RWPE2 (cell line): ENCODE data around the gene VGLL4.

Experiments
- ATAC-seq: fragments of 200-7000 bp; cut with Tn5 transposase; 3 replicates; pipeline ENCODE4 v1.9.1; 2021; ENCODE audit warnings: low read depth
- DNase-seq: peaks from one replicate; pipeline ENCODE4 v3.0.0-alpha.2; 2020; ENCODE audit warnings: low spot score
- H3K27ac ChIP-seq: fragments of 450-650 bp; 2 replicates; pipeline ENCODE4 v1.5.1; 2017; ENCODE audit warnings: mild to moderate bottlenecking; ENCODE audit not compliant: poor library complexity, severe bottlenecking
- H3K27me3 ChIP-seq: fragments of 250-450 bp; sonication (Bioruptor Pico); 2 replicates; pipeline ENCODE4 v1.5.1; 2021; ENCODE audit warnings: mild to moderate bottlenecking, moderate library complexity; ENCODE audit not compliant: insufficient read depth, poor library complexity, severe bottlenecking
- H3K36me3 ChIP-seq: fragments of 250-450 bp; sonication (Bioruptor Pico); 2 replicates; pipeline ENCODE4 v1.5.1; 2020; ENCODE audit warnings: low read depth, mild to moderate bottlenecking, moderate library complexity
- H3K4me1 ChIP-seq: fragments of 250-450 bp; sonication (Bioruptor Pico); 2 replicates; pipeline ENCODE4 v1.5.1; 2021; ENCODE audit warnings: mild to moderate bottlenecking, moderate library complexity; ENCODE audit not compliant: insufficient read depth, poor library complexity, severe bottlenecking
- H3K4me3 ChIP-seq: fragments of 250-450 bp; sonication (Bioruptor Pico); 2 replicates; pipeline ENCODE4 v1.5.1; 2021; ENCODE audit warnings: mild to moderate bottlenecking, moderate library complexity; ENCODE audit not compliant: severe bottlenecking
- H3K9me3 ChIP-seq: fragments of 250-450 bp; sonication (Bioruptor Pico); 2 replicates; pipeline ENCODE4 v1.5.1; 2021; ENCODE audit warnings: mild to moderate bottlenecking, moderate library complexity; ENCODE audit not compliant: severe bottlenecking
- TF ChIP-seq, protein P1 (sequence below): fragments of 450-650 bp; IDR thresholded peaks from one replicate; pipeline ENCODE4 v1.5.1; 2017; ENCODE audit warnings: mild to moderate bottlenecking, moderate library complexity; ENCODE audit not compliant: poor library complexity, severe bottlenecking

VGLL4 gene

DNA sequence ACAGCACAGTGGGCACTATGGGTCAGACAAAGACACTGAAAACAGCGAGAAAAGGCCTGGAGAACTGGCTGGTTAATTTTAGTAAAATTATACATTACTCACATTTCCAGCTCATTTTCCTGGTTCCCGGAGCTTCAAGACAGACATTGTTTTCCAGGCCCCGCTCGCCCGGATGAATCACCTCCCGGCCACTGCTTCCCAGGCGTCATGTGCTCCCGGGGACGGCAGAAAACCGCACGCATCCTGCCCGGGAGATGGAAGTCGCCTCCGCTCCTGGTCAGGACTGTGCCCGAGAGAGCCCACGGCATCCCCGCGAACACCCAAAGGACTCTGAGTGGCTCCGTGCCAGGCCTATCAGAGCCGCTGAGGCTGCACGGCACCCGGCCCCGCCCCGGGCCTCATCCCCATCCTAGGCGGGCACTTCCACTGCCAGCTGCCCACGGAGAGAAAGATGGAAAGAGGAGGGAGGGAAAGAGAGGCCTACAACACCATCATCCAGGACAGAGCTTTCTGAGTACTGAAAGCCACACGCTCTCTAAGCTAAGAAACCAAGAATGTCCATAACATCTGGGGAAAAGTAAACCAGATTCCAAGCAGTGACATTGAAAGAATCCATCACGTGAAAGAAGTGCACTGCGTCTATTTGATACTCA is 75.1 kb downstream of the VGLL4 start:
- TF ChIP-seq, protein P1, sequence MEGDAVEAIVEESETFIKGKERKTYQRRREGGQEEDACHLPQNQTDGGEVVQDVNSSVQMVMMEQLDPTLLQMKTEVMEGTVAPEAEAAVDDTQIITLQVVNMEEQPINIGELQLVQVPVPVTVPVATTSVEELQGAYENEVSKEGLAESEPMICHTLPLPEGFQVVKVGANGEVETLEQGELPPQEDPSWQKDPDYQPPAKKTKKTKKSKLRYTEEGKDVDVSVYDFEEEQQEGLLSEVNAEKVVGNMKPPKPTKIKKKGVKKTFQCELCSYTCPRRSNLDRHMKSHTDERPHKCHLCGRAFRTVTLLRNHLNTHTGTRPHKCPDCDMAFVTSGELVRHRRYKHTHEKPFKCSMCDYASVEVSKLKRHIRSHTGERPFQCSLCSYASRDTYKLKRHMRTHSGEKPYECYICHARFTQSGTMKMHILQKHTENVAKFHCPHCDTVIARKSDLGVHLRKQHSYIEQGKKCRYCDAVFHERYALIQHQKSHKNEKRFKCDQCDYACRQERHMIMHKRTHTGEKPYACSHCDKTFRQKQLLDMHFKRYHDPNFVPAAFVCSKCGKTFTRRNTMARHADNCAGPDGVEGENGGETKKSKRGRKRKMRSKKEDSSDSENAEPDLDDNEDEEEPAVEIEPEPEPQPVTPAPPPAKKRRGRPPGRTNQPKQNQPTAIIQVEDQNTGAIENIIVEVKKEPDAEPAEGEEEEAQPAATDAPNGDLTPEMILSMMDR = peak; percentile 11
- no peaks in the 10 kb centered on the region for H3K9me3 ChIP-seq
- DNase-seq (peak; percentile 88), ATAC-seq (peak; percentile 76)
- H3K4me3 ChIP-seq = no peak overlapping the region
- peak overlapping the region; percentile 98 for H3K27ac ChIP-seq
- peaks cover 25% of the 10 kb centered on the region for H3K36me3 ChIP-seq
- peaks cover 42% of the 10 kb centered on the region for H3K4me1 ChIP-seq
- no peaks in the 10 kb centered on the region for H3K27me3 ChIP-seq

DNA sequence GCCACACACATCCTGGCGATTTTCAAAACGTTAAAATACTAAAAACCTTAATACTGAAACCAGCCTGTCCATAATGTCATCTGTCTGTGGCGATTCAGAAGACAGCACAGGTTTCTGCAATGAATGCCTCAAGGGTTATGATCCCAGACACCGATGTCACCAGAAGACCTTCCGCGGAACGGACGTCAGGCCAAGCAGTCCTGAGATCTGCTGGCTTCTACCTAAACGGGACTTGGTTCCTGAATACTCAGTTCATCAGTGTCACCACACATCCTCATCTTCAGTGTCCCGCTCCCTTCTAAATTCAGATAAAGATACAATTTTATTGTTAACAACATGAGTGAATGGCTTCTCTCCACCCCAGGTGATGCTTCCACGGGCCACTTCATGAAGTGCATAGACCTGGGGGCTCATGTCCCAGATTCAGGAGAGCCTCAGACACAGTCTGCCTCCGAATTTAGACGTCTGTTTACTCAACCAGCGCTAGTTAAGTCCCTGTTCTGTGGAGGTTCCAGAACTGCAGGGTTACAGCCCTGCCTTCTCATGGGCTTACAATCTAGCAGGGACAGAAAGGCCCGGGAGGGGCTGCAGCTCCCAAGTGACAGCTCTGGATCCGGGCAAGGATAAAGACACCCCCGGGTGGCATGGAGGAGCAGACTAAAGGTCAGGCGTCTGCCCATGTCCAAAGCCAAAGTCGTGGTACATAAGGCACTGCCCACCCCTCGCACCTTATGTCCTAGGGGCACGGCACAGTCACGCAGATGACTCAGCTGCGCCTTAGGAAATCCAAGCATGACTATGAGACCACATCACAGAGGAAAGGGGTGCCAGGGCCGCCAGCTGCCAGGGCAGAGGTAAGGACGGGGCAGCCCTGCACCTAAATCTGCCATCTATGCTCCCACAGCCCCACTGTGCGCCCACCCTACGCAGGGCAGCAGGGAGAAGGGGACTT is 75.9 kb downstream of the VGLL4 start:
- Histone ChIP-seq H3K36me3 (peaks cover 33% of the 10 kb centered on the region), H3K9me3 (no peaks in the 10 kb centered on the region), H3K4me1 (peaks cover 42% of the 10 kb centered on the region), H3K27me3 (no peaks in the 10 kb centered on the region), H3K27ac (peak overlapping the region; percentile 98), H3K4me3 (no peak overlapping the region)
- DNase-seq = peak; percentile 90
- TF ChIP-seq, protein P1 = no peak
- peak; percentile 88 for ATAC-seq

DNA sequence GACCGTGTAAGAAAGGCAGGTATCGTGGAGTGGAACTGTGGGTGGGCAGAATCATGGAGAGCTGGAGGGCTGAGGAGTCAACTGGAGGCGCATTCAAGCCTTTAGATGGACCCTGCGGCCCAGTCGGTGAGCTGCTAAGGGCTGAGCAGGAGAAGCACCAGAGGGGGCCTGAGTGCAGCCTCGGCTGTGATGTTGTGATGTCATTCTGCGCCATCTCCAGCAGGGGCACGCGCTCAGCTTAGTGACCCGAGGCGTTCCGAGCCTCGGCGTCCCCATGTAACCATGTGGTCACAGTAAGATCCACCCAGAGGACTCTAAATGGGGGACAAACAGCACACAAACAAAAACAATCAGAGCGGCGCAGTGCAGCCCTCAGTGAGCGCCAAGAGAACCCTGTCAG is 76.8 kb downstream of the VGLL4 start:
- Histone ChIP-seq H3K9me3 (no peaks in the 10 kb centered on the region), H3K27ac (no peak overlapping the region), H3K36me3 (peaks cover 33% of the 10 kb centered on the region), H3K4me3 (no peak overlapping the region), H3K4me1 (peaks cover 46% of the 10 kb centered on the region), H3K27me3 (no peaks in the 10 kb centered on the region)
- no peak for DNase-seq
- ATAC-seq = no peak
- TF ChIP-seq, protein P1 = no peak

DNA sequence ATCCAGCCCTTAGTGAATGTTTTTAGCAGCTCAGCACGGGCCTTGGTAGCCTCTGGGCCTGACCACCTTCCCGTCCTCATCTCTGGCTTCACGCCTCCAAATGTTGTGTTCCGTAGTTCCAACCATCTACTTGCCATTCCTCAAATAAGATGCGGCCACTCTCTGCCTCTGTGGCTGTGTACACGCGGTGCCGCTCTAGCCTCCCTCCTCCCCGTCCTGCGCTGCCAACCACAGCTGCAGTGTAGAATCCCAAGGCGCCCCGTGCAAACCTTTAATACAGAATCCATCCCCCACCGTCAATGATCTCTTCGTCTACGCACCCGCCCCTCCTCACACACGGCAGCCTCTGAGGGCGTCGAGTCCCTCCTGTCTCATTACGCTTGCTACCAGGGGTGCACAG is 77.2 kb downstream of the VGLL4 start:
- Histone ChIP-seq H3K36me3 (peaks cover 33% of the 10 kb centered on the region), H3K27ac (no peak overlapping the region), H3K4me1 (peaks cover 50% of the 10 kb centered on the region), H3K9me3 (no peaks in the 10 kb centered on the region), H3K4me3 (no peak overlapping the region), H3K27me3 (no peaks in the 10 kb centered on the region)
- no peak for ATAC-seq
- TF ChIP-seq, protein P1 = no peak
- no peak for DNase-seq
